Prostate gland (tissue), 2 donors: ENCODE results near the gene RAB5B. TPM values are rescaled to one million over a fixed set of nuclear protein-coding genes. Genes with fewer than 3 reads are reported as not detected.

Source experiments
- DNase-seq: peaks from one replicate; pipeline ENCODE4 v3.0.0-alpha.2; 2019; ENCODE audit warnings: low spot score
- H3K27ac ChIP-seq, 2 donors: fragments of 200-600 bp; sonication (generic); 2 replicates each; pipeline ENCODE4 v1.5.1; 2017 to 2019
- H3K27me3 ChIP-seq: fragments of 200-600 bp; sonication (generic); replicated peaks from 2 replicates; pipeline ENCODE4 v1.5.1; 2019; ENCODE audit not compliant: insufficient read depth
- H3K36me3 ChIP-seq, 2 donors: fragments of 200-600 bp; sonication (generic); 1 replicate in 1 of 2; 2 replicates in 1 of 2; pipeline versions ENCODE4 v1.5.1 to v1.8.1; 2017 to 2019
- H3K4me1 ChIP-seq: fragments of 200-600 bp; sonication (generic); replicated peaks from 2 replicates; pipeline ENCODE4 v1.5.1; 2019
- H3K4me3 ChIP-seq, 2 donors: fragments of 200-600 bp; sonication (generic); 2 replicates each; pipeline ENCODE4 v1.5.1; 2017 to 2019
- H3K9me3 ChIP-seq: fragments of 200-600 bp; sonication (generic); 2 replicates; pipeline ENCODE4 v1.5.1; 2017
- POLR2A ChIP-seq: fragments of 450-650 bp; IDR thresholded peaks from one replicate; pipeline ENCODE4 v1.6.1; 2016; ENCODE audit warnings: antibody characterized with exemption, mild to moderate bottlenecking
- POLR2AphosphoS5 ChIP-seq: sonication (generic); formaldehyde crosslinking; IDR thresholded peaks from one replicate; pipeline ENCODE4 v1.6.1; 2017; ENCODE audit warnings: antibody characterized with exemption
- WGBS: methylation state at CpG from one replicate; pipeline ENCODE4 v1.1.5; 2018; 5-methylcytosine and 5-hydroxymethylcytosine counted together
- intact Hi-C: fragments of 100-400 bp; cut with DNase I; formaldehyde crosslinking; loops from one replicate; pipeline ENCODE4 v1.14.2; 2022
- total RNA-seq, 2 donors: library from RNA; depleted of rRNA; stranded (reverse); fragments of >200 nt; gene quantifications; one replicate each; pipeline ENCODE4 v1.1.0, GENCODE V29; 2016
- TF ChIP-seq, protein P1 (sequence below), 4 experiments: fragments of 200-600 bp in 2 of 4; fragments of 450-650 bp in 2 of 4; sonication (generic) in 2 of 4; IDR thresholded peaks; 1 replicate in 3 of 4; 2 replicates in 1 of 4; pipeline ENCODE4 v1.5.1; 2016 to 2019; ENCODE audit warnings: antibody characterized with exemption in 4 of 4, mild to moderate bottlenecking in 2 of 4, moderate library complexity in 2 of 4

Gene RAB5B
- total RNA-seq, 2 donors from 2014 or later = 82.5 to 191 TPM

- H3K27ac ChIP-seq = no peak overlapping the region
- H3K36me3 ChIP-seq = no peaks in the 10 kb centered on the region
- H3K4me1 ChIP-seq = no peaks in the 10 kb centered on the region
- no peak for DNase-seq
- TF ChIP-seq, protein P1, sequence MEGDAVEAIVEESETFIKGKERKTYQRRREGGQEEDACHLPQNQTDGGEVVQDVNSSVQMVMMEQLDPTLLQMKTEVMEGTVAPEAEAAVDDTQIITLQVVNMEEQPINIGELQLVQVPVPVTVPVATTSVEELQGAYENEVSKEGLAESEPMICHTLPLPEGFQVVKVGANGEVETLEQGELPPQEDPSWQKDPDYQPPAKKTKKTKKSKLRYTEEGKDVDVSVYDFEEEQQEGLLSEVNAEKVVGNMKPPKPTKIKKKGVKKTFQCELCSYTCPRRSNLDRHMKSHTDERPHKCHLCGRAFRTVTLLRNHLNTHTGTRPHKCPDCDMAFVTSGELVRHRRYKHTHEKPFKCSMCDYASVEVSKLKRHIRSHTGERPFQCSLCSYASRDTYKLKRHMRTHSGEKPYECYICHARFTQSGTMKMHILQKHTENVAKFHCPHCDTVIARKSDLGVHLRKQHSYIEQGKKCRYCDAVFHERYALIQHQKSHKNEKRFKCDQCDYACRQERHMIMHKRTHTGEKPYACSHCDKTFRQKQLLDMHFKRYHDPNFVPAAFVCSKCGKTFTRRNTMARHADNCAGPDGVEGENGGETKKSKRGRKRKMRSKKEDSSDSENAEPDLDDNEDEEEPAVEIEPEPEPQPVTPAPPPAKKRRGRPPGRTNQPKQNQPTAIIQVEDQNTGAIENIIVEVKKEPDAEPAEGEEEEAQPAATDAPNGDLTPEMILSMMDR (IDR thresholded peaks at IDR 0.05) = no peak
- TF ChIP-seq POLR2A = no peak
- no peak for TF ChIP-seq POLR2AphosphoS5
- H3K27me3 ChIP-seq = no peaks in the 10 kb centered on the region
- intact Hi-C loops = no loop called here
- no peak overlapping the region for H3K4me3 ChIP-seq
- H3K9me3 ChIP-seq = no peaks in the 10 kb centered on the region
- WGBS = 98% methylated on average over 2 of the region's 2 CpGs
Measured at GRCh38 chr12:56011509-56012090, 37.7 kb downstream of the RAB5B start.

DNA sequence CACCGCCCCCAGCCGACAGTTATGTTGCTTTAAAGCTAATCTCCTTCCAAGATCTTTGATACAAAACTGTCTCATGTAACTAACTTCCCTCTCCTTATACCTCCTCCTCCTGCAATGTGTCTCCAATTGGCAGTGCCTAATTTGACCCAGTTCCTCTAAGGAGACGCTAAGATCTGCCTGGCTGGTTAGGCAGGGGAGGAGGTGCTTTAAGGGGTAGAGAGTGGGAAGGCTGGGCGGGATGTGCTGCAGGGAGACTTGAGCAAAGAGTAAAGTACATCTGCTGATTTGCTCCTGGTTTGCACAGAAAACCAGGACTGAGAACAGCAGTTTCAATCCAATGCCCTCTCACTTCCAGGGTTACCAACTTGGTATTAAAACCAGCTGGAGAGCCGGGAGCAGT, 39.6 kb downstream of the RAB5B start:
- DNase-seq = no peak
- Histone ChIP-seq H3K9me3 (no peaks in the 10 kb centered on the region), H3K27me3 (no peaks in the 10 kb centered on the region), H3K4me3 (no peak overlapping the region), H3K4me1 (no peaks in the 10 kb centered on the region), H3K27ac (peak overlapping the region in 1 of 2 donors; percentile 50), H3K36me3 (no peaks in the 10 kb centered on the region)
- intact Hi-C loops = no loop called here
- TF ChIP-seq POLR2A = no peak
- peak; percentile 12 for TF ChIP-seq POLR2AphosphoS5
- TF ChIP-seq, protein P1 (IDR thresholded peaks at IDR 0.05) = no peak
- 59% methylated on average over 5 of the region's 5 CpGs for WGBS

GRCh38 chr12:56014205-56014604, 40.3 kb downstream of the RAB5B start:
- Histone ChIP-seq H3K36me3 (no peaks in the 10 kb centered on the region), H3K4me1 (no peaks in the 10 kb centered on the region), H3K4me3 (no peak overlapping the region), H3K27ac (peak overlapping the region in 1 of 2 donors; percentile 50), H3K9me3 (no peaks in the 10 kb centered on the region), H3K27me3 (no peaks in the 10 kb centered on the region)
- 26% methylated on average over 2 of the region's 2 CpGs for WGBS
- intact Hi-C loops = no loop called here
- no peak for DNase-seq
- TF ChIP-seq POLR2A (no peak), POLR2AphosphoS5 (no peak)
- TF ChIP-seq, protein P1 (IDR thresholded peaks at IDR 0.05) = no peak

DNA sequence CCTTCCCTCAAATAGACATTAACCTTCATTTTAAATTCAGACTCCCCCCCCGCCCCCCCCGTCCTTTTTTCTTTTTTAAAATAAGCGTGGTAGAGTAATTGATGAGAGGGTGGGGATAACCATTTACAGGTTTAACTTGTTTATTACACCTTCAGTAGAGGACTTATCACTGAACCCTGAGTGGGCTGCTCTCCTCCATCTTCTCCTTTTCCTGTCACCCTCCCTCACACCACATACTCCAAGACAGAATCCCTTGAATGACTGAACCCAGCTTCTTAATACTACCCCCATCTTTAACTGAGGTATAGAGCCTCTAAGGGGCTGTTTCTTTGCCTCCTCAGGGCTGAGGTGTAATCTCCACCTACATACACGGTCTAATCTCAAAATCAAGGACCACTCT, 43.3 kb downstream of the RAB5B start:
- intact Hi-C loops = no loop called here
- H3K36me3 ChIP-seq = no peaks in the 10 kb centered on the region
- WGBS = 89% methylated on average over 4 of the region's 4 CpGs
- no peaks in the 10 kb centered on the region for H3K9me3 ChIP-seq
- no peak for TF ChIP-seq POLR2A
- no peaks in the 10 kb centered on the region for H3K4me1 ChIP-seq
- no peaks in the 10 kb centered on the region for H3K27me3 ChIP-seq
- H3K4me3 ChIP-seq = no peak overlapping the region
- DNase-seq = no peak
- H3K27ac ChIP-seq = no peak overlapping the region

DNA sequence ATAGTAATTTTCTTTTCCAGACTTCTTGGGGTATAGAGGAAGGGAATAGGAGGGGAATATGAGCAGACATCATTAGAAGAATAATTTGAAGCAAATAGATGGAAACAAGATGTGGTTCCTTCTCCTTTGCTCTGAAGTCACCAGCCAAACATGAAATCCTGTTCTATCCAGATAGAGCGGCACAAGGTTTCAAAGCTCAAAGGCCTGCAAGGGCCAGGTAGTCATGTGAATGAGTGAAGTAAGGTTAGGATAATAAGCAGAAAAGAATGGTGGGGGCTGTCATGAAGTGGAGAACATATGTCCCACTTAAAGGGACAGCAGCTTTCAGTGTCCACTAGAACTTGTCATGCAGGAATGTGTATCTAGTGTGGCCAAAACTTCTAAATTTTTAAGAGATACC, 44.5 kb downstream of the RAB5B start:
- H3K4me1 ChIP-seq = no peaks in the 10 kb centered on the region
- no peaks in the 10 kb centered on the region for H3K36me3 ChIP-seq
- TF ChIP-seq, protein P1 (IDR thresholded peaks at IDR 0.05) = no peak
- TF ChIP-seq POLR2A = no peak
- no peak for TF ChIP-seq POLR2AphosphoS5
- no peak overlapping the region for H3K4me3 ChIP-seq
- intact Hi-C loops = no loop called here
- no peaks in the 10 kb centered on the region for H3K9me3 ChIP-seq
- no peak for DNase-seq
- 88% methylated on average over 1 of the region's 1 CpG for WGBS
- no peaks in the 10 kb centered on the region for H3K27me3 ChIP-seq
- H3K27ac ChIP-seq = no peak overlapping the region
